A549 (cell line): ENCODE measurements around the gene SETX.

ENCODE experiments used
- TF ChIP-seq, protein P1 (sequence below): fragments of >200 bp; sonication (Bioruptor Twin); formaldehyde crosslinking; IDR thresholded peaks from 3 replicates; pipeline ENCODE4 v1.5.1; 2016
- TF ChIP-seq, protein P2 (sequence below): fragments of 200-600 bp; sonication (generic); IDR thresholded peaks from 2 replicates; pipeline ENCODE4 v1.6.1; 2016; ENCODE audit warnings: antibody characterized with exemption, mild to moderate bottlenecking, moderate library complexity
- TF ChIP-seq, protein P3 (sequence below): fragments of >200 bp; sonication (Bioruptor Twin); formaldehyde crosslinking; IDR thresholded peaks from 3 replicates; pipeline ENCODE4 v1.6.1; 2016

DNA sequence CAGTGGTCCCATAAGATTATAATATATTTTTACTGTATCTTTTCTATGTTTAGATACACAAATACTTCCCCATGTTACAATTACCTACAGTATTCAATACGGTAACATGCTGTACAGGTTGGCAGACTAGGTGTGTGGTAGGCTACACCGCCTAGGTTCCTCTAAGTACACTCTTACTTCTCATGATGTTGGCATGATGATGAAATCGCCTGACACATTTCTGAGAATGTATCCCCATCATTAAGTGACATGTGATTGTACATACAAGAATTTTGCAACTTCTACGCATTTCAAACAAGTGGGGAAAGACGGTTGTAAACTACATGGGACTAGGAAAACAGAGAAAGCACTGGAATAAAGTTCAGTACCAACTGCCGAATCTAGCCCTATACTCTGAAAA lies 53.3 kb downstream of the SETX start:
- TF ChIP-seq, protein P1, sequence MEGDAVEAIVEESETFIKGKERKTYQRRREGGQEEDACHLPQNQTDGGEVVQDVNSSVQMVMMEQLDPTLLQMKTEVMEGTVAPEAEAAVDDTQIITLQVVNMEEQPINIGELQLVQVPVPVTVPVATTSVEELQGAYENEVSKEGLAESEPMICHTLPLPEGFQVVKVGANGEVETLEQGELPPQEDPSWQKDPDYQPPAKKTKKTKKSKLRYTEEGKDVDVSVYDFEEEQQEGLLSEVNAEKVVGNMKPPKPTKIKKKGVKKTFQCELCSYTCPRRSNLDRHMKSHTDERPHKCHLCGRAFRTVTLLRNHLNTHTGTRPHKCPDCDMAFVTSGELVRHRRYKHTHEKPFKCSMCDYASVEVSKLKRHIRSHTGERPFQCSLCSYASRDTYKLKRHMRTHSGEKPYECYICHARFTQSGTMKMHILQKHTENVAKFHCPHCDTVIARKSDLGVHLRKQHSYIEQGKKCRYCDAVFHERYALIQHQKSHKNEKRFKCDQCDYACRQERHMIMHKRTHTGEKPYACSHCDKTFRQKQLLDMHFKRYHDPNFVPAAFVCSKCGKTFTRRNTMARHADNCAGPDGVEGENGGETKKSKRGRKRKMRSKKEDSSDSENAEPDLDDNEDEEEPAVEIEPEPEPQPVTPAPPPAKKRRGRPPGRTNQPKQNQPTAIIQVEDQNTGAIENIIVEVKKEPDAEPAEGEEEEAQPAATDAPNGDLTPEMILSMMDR = no peak
- TF ChIP-seq, protein P2, sequence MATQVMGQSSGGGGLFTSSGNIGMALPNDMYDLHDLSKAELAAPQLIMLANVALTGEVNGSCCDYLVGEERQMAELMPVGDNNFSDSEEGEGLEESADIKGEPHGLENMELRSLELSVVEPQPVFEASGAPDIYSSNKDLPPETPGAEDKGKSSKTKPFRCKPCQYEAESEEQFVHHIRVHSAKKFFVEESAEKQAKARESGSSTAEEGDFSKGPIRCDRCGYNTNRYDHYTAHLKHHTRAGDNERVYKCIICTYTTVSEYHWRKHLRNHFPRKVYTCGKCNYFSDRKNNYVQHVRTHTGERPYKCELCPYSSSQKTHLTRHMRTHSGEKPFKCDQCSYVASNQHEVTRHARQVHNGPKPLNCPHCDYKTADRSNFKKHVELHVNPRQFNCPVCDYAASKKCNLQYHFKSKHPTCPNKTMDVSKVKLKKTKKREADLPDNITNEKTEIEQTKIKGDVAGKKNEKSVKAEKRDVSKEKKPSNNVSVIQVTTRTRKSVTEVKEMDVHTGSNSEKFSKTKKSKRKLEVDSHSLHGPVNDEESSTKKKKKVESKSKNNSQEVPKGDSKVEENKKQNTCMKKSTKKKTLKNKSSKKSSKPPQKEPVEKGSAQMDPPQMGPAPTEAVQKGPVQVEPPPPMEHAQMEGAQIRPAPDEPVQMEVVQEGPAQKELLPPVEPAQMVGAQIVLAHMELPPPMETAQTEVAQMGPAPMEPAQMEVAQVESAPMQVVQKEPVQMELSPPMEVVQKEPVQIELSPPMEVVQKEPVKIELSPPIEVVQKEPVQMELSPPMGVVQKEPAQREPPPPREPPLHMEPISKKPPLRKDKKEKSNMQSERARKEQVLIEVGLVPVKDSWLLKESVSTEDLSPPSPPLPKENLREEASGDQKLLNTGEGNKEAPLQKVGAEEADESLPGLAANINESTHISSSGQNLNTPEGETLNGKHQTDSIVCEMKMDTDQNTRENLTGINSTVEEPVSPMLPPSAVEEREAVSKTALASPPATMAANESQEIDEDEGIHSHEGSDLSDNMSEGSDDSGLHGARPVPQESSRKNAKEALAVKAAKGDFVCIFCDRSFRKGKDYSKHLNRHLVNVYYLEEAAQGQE = no peak
- TF ChIP-seq, protein P3, sequence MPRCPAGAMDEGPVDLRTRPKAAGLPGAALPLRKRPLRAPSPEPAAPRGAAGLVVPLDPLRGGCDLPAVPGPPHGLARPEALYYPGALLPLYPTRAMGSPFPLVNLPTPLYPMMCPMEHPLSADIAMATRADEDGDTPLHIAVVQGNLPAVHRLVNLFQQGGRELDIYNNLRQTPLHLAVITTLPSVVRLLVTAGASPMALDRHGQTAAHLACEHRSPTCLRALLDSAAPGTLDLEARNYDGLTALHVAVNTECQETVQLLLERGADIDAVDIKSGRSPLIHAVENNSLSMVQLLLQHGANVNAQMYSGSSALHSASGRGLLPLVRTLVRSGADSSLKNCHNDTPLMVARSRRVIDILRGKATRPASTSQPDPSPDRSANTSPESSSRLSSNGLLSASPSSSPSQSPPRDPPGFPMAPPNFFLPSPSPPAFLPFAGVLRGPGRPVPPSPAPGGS = no peak
